T follicular helper cell (primary cell): ENCODE results near the gene PRSS22.
A peak's percentile ranks its signal among the peaks of the same experiment; 100 is the strongest.
"Not testable (repeated sequence)": the region's sequence is repeated elsewhere in the genome, so short reads cannot be mapped to it uniquely, and the experiment has no call there.

Experiments
- DNase-seq: peaks from one replicate; pipeline ENCODE4 v3.0.0-alpha.2; 2020; ENCODE audit warnings: low read depth
- total RNA-seq, 2 experiments: gene quantifications; one replicate each; lab custom pipeline; 2026; lab: John Stamatoyannopoulos, UW

PRSS22 gene, protein sequence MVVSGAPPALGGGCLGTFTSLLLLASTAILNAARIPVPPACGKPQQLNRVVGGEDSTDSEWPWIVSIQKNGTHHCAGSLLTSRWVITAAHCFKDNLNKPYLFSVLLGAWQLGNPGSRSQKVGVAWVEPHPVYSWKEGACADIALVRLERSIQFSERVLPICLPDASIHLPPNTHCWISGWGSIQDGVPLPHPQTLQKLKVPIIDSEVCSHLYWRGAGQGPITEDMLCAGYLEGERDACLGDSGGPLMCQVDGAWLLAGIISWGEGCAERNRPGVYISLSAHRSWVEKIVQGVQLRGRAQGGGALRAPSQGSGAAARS
- 0.09 to 0.24 reads per million in 2 experiments for total RNA-seq

DNA sequence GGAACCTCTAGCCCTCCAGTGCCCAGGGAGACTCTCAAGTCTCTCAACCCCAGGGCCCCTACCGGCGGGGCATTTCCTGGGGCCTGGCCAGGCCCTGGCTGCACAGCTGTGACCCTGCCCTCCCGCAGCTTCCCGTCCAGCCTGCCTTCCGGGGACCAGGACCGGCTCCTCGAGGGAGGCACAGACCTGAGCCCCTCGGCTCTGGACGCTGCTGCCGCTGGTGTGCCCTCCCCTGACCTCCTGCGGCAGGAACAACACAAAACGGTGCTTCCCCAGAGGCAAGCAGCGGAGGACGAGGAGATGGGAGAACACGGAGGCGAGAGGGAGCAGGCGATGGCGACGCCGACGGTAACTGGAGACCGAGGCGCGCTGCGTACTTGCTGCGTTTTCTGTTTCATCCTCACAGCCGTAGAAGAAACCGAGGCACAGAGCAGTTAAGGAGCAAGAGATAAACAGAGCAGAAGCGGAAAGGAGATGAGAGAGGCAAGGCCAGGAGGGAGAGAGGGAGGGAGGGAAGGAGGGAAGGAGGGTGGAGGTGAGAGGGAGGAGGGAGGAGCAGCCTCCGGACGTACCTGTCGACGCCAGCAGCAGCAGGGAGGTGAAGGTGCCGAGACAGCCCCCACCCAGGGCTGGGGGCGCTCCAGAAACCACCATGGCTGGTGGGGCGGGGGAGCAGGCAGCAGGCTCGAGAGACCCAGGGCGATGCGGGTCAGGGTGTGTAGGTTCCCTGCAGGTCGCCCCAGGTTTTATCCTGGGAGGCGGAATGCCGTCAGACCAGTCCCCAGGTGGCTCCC is at the start of gene PRSS22:
Gene PRSS22 (minus strand): TSS at position 720 of the 794 bp plus-strand sequence. CDS start 66 bp downstream, at position 654.
- no peak for DNase-seq

DNA sequence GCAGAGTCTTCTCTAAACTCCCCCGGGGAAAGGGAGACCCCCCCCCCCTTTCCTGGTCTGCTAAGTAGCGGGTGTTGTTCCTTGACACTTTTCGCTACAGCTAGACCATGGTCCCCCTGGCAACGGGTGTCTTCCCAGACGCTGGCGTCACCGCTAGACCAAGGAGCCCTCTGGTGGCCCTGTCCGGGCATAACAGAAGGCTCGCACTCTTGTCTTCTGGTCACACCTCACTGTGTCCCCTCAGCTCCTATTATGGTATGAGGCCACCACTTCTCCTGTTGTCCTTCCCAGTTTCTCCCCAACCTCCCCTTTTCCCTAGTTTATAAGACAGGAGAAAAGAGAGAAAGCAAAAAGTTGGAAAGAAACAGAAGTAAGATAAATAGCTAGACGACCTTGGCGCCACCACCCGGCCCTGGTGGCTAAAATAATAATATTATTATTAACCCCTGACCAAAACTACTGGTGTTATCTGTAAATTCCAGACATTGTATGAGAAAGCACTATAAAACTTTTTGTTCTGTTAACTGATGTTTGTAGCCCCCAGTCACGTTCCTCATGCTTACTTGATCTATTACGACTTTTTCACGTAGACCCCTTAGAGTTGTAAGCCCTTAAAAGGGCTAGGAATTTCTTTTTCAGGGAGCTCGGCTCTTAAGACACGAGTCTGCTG is 49.2 kb upstream of the PRSS22 start:
- DNase-seq: not testable (repeated sequence)

DNA sequence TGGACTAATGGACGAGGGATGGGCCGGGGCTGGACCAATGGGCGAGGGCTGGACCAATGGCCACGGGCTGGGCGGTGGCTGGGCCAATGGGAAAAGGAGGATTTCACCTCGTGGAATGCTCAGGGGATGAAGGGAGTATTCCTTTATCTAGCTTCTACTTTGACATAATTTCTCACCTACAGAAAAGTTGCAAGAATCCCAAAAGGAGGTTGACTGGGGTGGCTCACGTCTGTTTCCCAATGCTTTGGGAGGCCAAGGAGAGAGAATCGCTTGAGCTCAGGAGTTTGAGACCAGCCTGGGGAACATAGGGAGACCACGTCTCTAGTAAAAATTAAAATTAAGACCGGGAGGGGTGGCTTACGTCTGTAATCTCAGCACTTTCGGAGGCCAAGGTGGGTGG is 48.0 kb upstream of the PRSS22 start:
- no peak for DNase-seq

DNA sequence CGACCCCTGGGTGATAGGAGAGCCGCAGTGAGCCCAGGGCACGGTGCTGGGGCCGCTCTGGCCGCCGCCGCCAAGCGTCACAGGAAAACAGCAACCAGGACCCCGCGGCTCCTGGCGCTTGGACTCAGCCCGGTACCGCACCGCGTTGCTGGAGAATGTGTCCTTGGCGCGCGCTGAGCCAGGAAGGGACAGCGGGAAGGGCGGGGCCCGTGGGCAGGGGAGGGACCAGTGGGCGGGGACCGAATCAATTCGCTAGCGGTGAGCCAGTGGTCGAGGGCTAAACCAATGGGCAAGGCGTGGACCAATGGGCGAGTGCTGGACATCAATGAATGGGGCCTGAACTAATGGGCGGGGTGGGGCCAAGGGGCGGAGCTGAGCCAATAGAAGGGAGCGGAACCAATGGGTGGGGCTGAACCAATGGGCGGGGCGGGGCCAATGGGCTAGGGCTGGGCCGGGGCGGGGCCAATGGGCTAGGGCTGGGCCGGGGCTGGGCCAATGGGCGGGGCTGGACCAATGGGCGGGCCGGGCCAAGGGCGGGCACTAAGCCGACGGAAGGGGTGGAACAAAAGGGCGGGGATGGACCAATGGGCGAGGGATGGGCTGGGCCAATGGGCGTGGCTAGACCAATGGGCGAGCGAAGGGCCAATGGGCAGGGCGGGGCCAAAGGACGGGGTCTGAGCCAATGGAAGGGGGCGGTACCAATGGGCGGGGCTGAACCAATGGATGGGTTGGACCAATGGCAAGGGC is 47.4 kb upstream of the PRSS22 start:
- DNase-seq: peak; percentile 88

DNA sequence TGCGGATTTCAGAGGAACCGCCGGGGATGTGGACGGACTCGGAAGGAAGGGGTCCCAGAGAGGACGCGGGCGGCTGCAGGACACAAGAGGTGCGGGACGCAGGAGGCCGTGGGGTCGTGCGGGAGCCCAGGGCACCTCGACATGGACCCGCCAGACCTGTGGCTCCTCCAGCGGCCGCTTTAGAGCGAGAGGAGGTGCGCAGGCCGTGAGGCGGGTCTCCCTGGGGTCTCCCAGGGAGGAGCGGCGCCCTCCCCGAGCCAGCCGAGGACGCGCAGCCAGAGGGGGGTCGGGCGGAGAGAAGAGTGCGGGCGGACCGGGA is 46.9 kb upstream of the PRSS22 start:
- no peak for DNase-seq

DNA sequence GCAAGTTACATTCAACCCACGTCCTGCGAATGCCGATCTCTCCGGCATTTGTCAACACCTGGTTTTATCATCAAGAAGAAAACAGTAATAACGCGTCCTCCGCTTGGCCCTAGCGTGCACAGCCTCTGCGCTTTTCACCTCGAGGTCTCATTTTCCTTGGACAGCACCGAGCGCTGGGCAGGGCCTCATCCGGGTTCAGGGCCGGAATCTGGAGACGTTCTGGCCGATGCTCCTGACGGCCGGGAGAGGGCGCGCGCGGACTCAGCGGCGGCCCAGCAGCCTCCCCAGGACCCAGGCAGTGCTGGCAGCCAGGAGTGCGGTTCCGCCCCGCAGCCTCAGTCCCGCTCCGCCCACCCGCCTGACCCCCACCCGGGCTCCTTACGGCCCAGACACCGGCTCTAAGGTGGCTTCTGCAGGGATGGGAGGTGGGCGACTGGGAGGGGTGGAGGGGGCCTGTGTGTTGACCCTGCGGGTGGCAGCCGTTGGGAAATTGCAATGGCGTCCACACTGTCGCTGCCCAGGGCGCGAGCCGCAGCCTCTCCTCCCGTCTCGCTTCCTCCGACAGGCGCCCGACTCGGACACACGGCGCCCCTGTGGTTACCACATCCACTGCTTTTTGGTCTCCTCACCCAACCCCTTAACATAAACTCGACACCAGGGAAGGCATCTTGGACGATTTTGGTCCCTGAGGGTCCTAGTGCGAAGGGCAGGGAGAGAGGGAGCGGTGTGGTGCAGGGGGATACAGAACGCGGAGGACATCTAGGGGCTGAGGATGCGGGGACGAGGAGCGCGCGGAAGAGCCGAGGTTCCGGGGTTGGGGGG is 46.3 kb upstream of the PRSS22 start:
- peak; percentile 60 for DNase-seq

DNA sequence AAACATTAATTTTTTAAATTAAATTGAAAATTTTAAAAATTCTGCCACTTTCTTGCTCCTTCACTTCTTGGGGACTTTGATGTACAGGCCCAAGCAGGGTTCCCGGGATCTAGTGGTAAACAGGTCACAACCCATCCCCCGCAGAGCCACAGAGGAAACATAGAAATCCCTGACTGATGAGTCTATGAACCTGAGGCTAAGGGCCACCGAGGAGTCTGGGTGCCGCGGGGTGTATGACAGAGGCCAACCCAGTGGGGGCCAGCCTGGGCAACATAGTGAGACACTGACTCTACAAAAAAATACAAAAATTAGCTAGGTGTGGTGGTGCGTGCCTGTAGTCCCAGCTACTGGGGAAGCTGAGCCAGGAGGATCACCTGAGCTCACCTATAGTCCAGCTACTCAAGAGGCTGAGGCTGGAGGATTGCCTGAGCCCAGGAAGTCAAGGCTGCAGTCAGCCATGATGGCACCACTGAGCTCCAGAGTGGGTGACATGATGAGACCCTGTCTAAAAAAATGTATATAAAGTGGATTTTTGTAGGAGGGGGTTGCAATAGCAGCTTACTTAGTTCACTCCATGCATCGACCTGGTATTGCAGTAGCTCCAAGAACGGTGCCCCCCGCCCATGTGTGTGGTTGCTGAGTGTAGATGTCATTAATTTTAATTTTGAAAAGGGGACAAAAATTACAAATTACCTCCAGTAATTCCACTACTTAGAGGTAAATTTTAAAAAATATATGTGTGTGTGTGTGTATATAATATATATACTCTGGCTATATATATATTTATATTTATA is 44.6 kb upstream of the PRSS22 start:
- no peak for DNase-seq

DNA sequence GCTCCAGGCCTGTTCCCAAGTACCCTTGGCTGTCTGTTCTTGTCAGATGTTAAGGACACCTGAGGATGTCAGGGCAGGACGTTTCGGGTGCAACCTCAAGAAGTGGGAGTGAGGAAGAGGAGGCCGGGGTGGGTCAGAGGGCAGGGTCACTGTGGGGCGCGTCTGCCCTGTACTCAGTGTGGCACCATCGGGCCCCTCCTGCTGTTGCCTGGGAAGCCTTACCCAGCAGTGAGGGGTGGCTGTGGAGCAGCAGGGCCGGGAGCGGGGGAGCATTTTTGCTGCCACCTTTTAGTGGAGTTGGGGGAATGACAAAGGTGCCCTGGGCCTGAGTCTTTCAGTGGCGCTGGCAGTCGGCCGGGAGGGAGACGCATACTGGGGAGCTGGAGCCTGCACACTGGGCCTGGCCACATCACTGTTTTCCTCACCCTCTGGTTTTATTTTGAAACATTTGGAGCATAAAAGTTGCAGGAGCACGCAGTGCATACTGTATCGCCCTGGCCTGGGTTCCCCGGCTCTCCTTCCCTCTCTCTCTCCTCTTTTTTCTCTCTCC is 42.6 kb upstream of the PRSS22 start:
- DNase-seq: no peak

DNA sequence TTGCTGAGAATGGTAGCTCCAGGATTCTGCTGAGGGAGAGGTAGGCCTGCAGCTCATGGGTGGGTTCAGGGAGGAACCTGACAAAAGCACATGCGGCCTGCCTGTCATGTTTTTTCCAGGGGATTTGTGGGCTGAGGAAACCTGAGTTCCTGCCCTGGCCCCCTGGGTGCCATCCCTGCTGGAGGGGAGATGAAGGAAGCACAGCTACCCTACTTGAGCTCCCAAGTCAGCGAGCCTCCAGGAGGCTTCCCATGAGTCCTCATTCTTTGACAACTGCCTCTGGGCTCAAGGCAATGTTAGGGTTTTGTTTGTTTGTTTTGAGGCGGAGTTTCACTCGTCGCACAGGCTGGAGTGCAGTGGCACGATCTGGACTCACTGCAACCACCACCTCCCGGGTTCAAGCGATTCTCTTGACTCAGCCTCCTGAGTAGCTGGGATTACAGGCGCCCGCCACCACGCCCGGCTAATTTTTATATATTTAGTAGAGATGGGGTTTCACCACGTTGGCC is 41.6 kb upstream of the PRSS22 start:
- DNase-seq: no peak

DNA sequence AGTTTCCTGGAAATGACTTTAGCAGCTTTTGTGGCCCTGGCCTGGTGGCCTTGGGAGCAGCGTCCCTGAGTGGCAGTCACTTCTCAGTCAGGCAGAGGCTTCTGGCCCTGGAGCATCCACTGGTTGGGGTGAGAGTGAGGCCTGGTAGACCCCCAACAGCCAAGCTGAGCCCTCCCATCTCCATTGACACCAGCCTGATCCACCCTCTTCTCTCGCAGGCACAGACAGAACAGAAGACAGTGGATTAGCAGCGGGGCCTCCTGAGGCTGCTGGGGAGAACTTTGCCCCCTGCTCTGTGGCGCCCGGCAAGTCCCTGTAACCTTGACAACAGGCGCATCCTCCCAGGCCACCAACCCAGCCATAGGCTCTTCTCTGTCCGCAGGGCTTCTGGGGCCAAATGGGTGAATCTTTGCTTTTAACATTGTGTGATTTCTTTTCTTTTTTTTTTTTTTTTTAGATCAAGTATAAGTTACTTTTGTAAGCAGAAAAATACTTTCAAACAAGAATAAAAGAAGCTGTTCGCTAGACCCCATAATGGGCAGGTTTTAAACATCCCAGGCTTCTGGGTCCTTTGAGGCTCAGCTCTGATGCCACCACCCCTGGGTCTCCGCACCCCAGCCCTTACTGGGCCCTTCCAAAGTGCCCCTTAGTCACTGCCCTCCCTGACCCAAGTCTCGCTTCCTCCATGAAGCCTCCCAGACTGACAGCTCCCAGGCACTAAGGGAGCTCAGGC is 41.0 kb upstream of the PRSS22 start:
- DNase-seq: no peak

DNA sequence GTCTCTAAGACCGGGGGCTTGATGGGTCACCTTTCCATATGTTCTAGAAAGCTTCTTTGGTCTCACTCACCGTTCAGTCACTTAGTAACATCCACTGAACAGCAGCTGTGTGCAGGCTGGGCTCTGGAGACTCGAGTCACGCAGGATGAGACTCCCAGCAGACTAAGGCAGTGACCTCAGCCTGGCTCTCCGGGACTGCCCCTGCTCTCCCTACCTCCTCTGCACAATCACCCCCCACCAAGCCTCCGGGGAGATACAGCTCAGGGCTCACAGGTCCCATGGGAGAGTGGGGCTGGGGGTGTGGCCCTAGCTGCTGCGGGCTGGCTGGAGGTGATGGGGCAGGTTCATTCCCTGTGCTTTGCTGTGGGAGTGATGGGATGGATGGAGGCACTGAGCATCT is 39.1 kb upstream of the PRSS22 start:
- no peak for DNase-seq

DNA sequence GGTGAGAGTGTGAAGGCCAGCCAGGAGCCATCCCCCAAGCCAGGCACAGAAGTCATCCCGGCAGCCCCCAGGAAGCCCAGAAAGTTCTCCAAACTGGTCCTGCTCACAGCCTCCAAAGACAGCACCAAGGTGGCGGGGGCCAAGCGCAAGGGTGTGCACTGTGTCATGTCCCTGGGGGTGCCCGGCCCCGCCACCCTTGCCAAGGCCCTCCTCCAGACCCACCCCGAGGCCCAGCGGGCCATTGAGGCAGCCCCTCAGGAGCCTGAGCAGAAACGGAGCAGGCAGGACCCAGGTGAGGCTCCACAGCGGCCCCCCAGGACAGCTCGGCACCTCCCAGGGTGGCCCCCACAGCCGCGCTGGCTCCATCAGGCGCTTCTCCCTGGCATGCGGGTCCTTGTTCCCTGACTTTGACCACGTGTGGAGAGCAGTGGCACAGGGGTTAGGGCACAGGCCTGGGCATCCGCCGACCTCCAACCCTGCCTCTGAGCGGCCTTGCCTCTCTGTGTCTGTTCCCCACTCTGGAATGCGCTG is 38.6 kb upstream of the PRSS22 start:
- no peak for DNase-seq

DNA sequence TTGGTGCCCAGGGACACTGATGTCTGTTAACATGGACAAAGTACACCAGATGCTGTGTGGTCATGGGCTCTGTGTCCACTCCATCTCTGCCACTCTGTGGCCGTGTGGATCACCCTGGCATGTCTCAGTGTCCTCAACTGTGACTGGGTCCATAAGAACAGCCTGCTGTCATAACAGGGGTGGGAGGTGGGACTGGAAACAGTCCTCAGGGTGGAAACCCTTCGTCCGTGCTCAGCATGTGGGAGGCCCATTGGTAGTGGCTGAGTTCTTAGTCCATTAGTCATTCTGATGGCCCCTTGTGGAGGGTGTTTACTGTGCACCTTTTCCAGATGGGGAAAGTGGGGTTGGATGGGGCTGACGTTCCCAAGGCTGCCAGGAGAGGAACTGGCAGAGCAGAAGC is 37.8 kb upstream of the PRSS22 start:
- no peak for DNase-seq

DNA sequence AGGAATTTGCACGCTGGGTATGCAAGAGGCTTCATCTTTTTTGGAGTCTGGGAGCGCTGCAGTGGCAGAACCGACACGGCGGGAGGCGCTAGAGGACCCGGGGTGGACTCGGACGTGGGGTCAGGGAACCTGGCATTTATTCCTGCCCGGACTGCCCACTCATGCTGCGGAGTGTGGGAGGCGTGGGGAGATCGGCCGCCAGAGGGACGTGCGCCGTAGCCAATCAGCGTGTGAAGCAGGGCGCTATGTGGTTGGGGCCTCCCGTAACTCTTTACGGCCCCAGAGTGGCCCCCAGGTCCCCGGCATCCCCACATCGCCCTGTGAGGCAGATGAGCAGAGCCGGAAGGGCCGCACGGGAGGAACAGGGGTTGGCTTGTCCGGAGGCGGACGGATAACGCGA is 36.3 kb upstream of the PRSS22 start:
- no peak for DNase-seq

DNA sequence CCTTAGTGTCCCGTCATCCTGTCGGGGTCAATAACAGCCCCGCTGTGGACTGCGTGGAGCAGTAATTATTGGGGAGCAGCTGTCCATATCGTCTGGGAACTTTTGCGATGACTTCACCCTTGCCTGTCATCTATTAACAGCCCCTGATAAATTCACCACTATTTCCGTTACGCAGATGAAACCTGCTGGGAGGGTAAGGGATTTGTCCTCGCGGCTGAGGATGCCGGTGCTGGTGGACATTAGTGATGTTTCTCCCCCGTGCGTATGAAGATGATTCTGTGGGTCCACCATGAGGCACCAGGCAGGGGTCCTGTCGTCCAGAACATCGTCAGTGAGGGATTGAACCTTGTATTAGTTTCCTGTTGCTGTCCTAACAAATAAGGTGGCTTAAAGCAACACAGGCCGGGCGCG is 26.1 kb upstream of the PRSS22 start:
- DNase-seq: no peak

DNA sequence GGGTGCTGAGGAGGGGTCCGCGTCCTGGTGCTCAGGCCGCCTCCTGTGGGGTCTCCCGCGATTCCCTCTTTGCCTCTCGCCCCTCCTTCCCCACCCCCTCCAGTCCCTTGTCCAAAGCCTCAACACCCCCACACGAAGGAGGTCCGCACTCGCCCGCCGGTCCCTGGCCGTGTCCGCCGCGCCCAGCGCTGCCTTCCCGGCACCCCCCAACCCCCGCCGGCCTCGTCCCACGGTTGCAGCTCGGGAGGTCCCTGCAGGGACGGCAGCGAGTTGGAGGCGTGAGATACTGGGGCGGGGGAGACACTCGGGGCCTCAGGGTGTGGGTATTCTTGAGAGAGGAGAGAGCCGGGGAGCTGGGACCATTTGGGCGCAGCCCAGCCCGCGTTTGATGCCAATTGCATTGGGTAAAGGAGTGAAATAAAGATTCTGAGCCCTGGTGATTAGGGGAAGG is 25.5 kb upstream of the PRSS22 start:
- no peak for DNase-seq

DNA sequence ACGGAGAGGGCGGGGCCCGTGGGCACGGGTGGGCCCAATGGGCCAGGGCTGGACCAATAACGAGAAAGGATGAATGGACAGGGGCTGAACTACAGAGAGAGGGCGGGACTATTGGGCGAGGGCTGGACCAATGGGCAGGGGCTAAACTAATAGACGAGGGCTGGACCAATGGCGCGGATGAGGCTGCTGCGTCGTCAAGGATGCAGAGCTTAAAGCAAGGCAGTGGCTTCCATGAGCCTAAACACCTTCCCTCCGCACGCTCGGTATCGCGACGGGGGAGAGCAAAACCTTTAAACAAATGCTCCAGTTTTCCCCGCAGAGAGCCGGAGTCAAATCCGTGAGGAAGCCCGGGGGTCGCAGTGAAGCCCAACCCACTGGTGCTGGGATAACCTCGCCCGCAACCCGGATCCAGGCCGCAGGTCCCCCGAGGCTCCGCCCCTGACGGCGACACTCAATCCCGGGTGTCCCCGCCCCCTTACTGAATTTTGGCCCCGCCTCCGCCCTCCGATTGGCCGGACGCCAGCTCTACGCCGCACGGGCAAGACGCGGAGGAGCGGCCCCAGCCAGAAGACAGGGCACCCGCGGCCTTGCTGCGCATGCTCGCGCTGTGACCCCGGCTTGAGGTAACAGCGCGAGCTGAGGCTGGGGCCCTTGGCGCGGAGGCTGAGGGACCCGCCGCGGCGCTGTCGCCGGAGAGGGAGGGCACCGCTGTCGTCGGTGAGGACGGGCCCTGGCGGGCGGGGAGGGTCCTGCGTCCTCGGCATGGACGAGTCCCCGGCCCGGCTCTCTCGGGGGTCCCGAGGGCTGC is 24.9 kb upstream of the PRSS22 start, which contains the start of gene FLYWCH2:
Gene FLYWCH2 (plus strand): TSS at position 566 of the 808 bp plus-strand sequence. CDS start 13,235 bp downstream, outside the sequence.
- peak; percentile 99 for DNase-seq
